OCI-LY3 (cell line): ENCODE measurements around the gene CDH4.

ENCODE experiments used
- H2AFZ ChIP-seq: fragments of 200-600, 300-600 bp; shearing (Covaris generic); 2 replicates; pipeline ENCODE4 v1.6.0; 2014; ENCODE audit warnings: antibody characterized with exemption, low read depth, low read length
- H3K27ac ChIP-seq: fragments of 200-600, 300-600 bp; sonication (generic); 2 replicates; pipeline ENCODE4 v1.5.1; 2014; ENCODE audit warnings: mild to moderate bottlenecking, low read length, moderate library complexity, mixed read lengths
- H3K27me3 ChIP-seq: fragments of 200-600, 300-600 bp; sonication (generic); 2 replicates; pipeline ENCODE4 v1.6.1; 2014; ENCODE audit warnings: low read depth, low read length, mixed read lengths
- H3K36me3 ChIP-seq: fragments of 200-600, 300-600 bp; sonication (generic); replicated peaks from 2 replicates; pipeline ENCODE3; 2014; ENCODE audit warnings: low read depth, low read length, mixed read lengths
- H3K4me1 ChIP-seq: fragments of 300-600, 200-600 bp; sonication (generic); 2 replicates; pipeline ENCODE4 v1.6.1; 2014; ENCODE audit warnings: low read length, mixed read lengths
- H3K4me2 ChIP-seq: fragments of 200-600, 300-600 bp; sonication (generic); 2 replicates; pipeline ENCODE4 v1.6.1; 2014; ENCODE audit warnings: low read length, mixed read lengths
- H3K4me3 ChIP-seq: fragments of 300-600, 200-600 bp; sonication (generic); 2 replicates; pipeline ENCODE4 v1.5.1; 2014; ENCODE audit warnings: antibody characterized with exemption, mild to moderate bottlenecking, low read length, moderate library complexity
- H3K79me2 ChIP-seq: fragments of 300-600, 200-600 bp; shearing (Covaris generic); 2 replicates; pipeline ENCODE4 v1.6.1; 2014; ENCODE audit warnings: mild to moderate bottlenecking, low read length, mixed read lengths
- H3K9ac ChIP-seq: fragments of 300-600, 200-600 bp; shearing (Covaris generic); 2 replicates; pipeline ENCODE4 v1.6.0; 2014; ENCODE audit warnings: mild to moderate bottlenecking, low read length, moderate library complexity
- H3K9me3 ChIP-seq: fragments of 200-600, 300-600 bp; shearing (Covaris generic); 2 replicates; pipeline ENCODE4 v1.6.1; 2014; ENCODE audit warnings: low read length, mixed read lengths; ENCODE audit not compliant: insufficient read depth
- H4K20me1 ChIP-seq: fragments of 200-600, 300-600 bp; sonication (generic); 2 replicates; pipeline ENCODE4 v1.6.1; 2016; ENCODE audit warnings: low read length, mixed read lengths; ENCODE audit not compliant: insufficient read depth
- CTCF ChIP-seq: fragments of 200-600, 300-600 bp; sonication (generic); IDR thresholded peaks from 2 replicates; pipeline ENCODE4 v1.5.1; 2014; ENCODE audit warnings: antibody characterized with exemption, low read length, low read depth
- EZH2phosphoT487 ChIP-seq: fragments of 200-600 bp; shearing (Covaris generic); IDR thresholded peaks from 2 replicates; pipeline ENCODE4 v1.6.1; 2018; ENCODE audit warnings: antibody characterized with exemption, mixed run types, low read depth

The CDH4 gene

GRCh38 chr20:61860260-61860987 is 608.4 kb downstream of the CDH4 start:
- H3K4me1 ChIP-seq, result peaks cover 3% of the 10 kb centered on the region; the same call in 1 of the 2 replicates
- no peaks in the 10 kb centered on the region for H3K79me2 ChIP-seq
- H3K36me3 ChIP-seq, result no peaks in the 10 kb centered on the region
- no peak overlapping the region for H3K4me2 ChIP-seq
- H3K9me3 ChIP-seq, result no peaks in the 10 kb centered on the region
- peaks cover 3% of the 10 kb centered on the region; the same call in 1 of the 2 replicates for H3K27me3 ChIP-seq
- no peak overlapping the region for H3K27ac ChIP-seq
- no peaks in the 10 kb centered on the region for H4K20me1 ChIP-seq
- no peak overlapping the region for H3K9ac ChIP-seq
- H2AFZ ChIP-seq, result no peak overlapping the region
- no peak overlapping the region for H3K4me3 ChIP-seq
- no peak for TF ChIP-seq CTCF
- TF ChIP-seq EZH2phosphoT487, result no peak

DNA sequence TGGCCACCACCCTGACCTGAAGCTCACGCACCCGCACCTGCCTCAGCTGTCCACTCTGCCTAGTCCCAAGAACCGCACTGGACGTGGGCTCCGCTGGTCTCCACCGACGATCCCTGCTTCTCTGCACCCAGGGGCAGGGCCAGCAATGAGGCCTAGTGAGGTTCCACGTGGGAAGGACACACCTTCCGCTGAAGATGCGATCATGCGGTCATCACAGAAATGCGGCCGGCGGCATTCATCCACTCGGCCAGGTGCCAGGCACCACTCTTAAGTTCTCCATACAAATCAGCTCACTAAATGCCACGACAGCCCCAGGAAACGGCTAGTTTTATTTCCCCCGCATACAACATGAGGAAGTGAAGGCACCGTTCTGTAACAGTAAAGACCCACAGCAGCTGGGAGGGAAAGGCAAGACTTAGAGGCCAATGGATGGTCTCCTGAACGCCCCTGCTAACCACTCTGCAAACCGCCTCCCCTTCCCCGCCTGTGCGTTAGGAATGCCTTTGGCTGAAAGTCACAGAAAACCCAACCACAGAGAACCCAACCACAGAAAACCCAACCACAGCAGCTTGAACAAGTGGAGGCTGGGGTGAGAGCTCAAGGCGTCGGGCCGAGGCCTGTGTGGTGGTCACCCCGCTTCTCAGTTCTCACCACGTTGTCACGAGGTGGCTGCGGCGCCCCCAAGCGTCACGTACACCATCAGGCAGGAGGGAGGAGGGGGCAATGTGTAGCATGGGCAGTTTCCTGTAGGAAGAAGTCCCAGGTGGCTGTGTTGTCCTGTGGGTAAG is 609.2 kb downstream of the CDH4 start:
- Histone ChIP-seq H3K27ac (no peak overlapping the region), H3K4me1 (peaks cover 3% of the 10 kb centered on the region; the same call in 1 of the 2 replicates), H3K79me2 (no peaks in the 10 kb centered on the region), H3K9me3 (no peaks in the 10 kb centered on the region), H3K36me3 (no peaks in the 10 kb centered on the region), H4K20me1 (no peaks in the 10 kb centered on the region), H3K27me3 (peaks cover 6% of the 10 kb centered on the region; the same call in 1 of the 2 replicates), H3K4me2 (no peak overlapping the region), H2AFZ (no peak overlapping the region), H3K4me3 (no peak overlapping the region), H3K9ac (no peak overlapping the region)
- TF ChIP-seq EZH2phosphoT487, result no peak
- TF ChIP-seq CTCF, result no peak

DNA sequence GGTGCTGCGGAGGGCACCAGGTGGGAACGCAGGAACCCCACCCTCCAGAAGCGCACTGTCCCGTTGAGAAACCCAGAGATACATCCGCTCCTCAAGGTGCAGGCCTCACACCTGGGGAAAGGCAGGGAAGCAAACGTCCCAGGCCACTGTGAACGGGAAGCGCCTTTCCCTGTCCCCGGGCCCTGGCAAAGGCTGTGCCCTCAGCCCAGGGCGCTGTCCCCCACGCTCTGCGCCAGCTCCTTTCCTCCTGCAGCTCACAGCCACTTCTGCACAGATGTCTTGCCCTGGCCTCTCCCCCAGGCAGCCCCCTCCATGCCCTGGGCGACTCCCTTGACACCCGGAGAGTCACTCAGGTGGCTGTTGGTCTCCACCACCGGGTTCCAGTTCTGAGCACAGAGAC is 609.8 kb downstream of the CDH4 start:
- Histone ChIP-seq H3K79me2 (no peaks in the 10 kb centered on the region), H3K4me3 (no peak overlapping the region), H3K9ac (no peak overlapping the region), H2AFZ (no peak overlapping the region), H3K4me2 (no peak overlapping the region), H3K4me1 (peaks cover 3% of the 10 kb centered on the region; the same call in 1 of the 2 replicates), H3K27me3 (peaks cover 6% of the 10 kb centered on the region; the same call in 1 of the 2 replicates), H4K20me1 (no peaks in the 10 kb centered on the region), H3K9me3 (no peaks in the 10 kb centered on the region), H3K27ac (no peak overlapping the region), H3K36me3 (no peaks in the 10 kb centered on the region)
- TF ChIP-seq EZH2phosphoT487, result no peak
- TF ChIP-seq CTCF, result no peak

DNA sequence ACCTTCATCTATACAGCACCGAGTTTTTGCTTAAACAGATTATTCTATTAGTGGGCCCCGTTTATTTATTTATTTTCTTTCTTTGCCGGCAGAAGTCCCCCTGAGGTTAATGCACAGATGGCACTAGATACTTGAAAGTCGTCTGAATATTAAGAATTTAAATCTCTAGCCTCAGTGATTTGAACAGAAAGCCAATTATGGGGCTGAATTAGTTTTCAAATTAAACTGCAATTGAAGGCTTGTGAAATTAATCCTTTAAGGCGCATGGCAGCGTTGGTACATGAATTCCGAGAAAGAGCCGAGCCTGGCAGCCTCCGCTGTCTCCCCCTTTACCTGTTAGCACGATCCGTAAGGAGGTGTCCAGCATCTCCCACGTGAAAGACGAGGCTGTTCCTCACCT is 610.8 kb downstream of the CDH4 start:
- Histone ChIP-seq H3K9ac (no peak overlapping the region), H3K79me2 (no peaks in the 10 kb centered on the region), H3K4me1 (peaks cover 3% of the 10 kb centered on the region; the same call in 1 of the 2 replicates), H3K27me3 (peaks cover 6% of the 10 kb centered on the region; the same call in 1 of the 2 replicates), H4K20me1 (no peaks in the 10 kb centered on the region), H3K4me3 (no peak overlapping the region), H3K9me3 (no peaks in the 10 kb centered on the region), H3K27ac (no peak overlapping the region), H3K4me2 (no peak overlapping the region), H3K36me3 (no peaks in the 10 kb centered on the region), H2AFZ (no peak overlapping the region)
- TF ChIP-seq CTCF (no peak), EZH2phosphoT487 (no peak)
